Hepatocyte (in vitro differentiated cells): ENCODE data around the gene RAB40A.

Experiments
- CTCF ChIP-seq: fragments of 200-600 bp; sonication (generic); IDR thresholded peaks from 2 replicates; pipeline ENCODE4 v1.5.1; 2016; ENCODE audit warnings: antibody characterized with exemption, mild to moderate bottlenecking; ENCODE audit not compliant: poor library complexity
- EZH2 ChIP-seq: fragments of 200-600 bp; sonication (generic); IDR thresholded peaks from 2 replicates; pipeline ENCODE4 v1.6.1; 2016; ENCODE audit warnings: antibody characterized with exemption, mild to moderate bottlenecking, borderline replicate concordance

- TF ChIP-seq EZH2 (no peak), CTCF (no peak)
These were observed 30.6 kb upstream of the RAB40A start for GRCh38 chrX:103549916-103550315.
